ENCODE measurements around the gene NCOA4. TPM values are rescaled to one million over a fixed set of nuclear protein-coding genes. Genes with fewer than 3 reads are reported as not detected.
A peak's percentile ranks its signal among the peaks of the same experiment; 100 is the strongest.

NCOA4 gene
- total and polyA plus RNA-seq, 8 donors = 150 to 196 (median 174) TPM

- H3K27me3 ChIP-seq = no peaks in the 10 kb centered on the region
- H3K4me3 ChIP-seq = peak overlapping the region; percentile 71 to 90
- ATAC-seq (peak; percentile 52), DNase-seq (peak in 1 of 4 donors; percentile 35)
- peak; percentile 43 to 65 for TF ChIP-seq CTCF (IDR thresholded peaks at IDR 0.05)
- H3K4me1 ChIP-seq = peaks cover 28 to 68% of the 10 kb centered on the region in 2 donors
- intact Hi-C loops (cut with DNase I) = no loop called here
- peak overlapping the region; percentile 89 to 94 for H3K27ac ChIP-seq
- no peaks in the 10 kb centered on the region for H3K9me3 ChIP-seq
- no peaks in the 10 kb centered on the region for H3K36me3 ChIP-seq
Measured at GRCh38 chr10:46028584-46029460, 1.6 kb downstream of the NCOA4 start.

GRCh38 chr10:46026106-46026505, 4.3 kb downstream of the NCOA4 start:
- intact Hi-C loops (cut with DNase I) = no loop called here
- no peak overlapping the region for H3K4me3 ChIP-seq
- H3K27ac ChIP-seq = peak overlapping the region in 1 of 2 donors; percentile 33
- no peaks in the 10 kb centered on the region for H3K27me3 ChIP-seq
- no peaks in the 10 kb centered on the region for H3K36me3 ChIP-seq
- H3K9me3 ChIP-seq = no peaks in the 10 kb centered on the region
- no peak for DNase-seq
- H3K4me1 ChIP-seq = peaks cover 28 to 90% of the 10 kb centered on the region in 2 donors
- no peak for TF ChIP-seq CTCF (IDR thresholded peaks at IDR 0.05)
- ATAC-seq = no peak

- no peaks in the 10 kb centered on the region for H3K27me3 ChIP-seq
- ATAC-seq (no peak), DNase-seq (no peak)
- no peaks in the 10 kb centered on the region for H3K9me3 ChIP-seq
- H3K36me3 ChIP-seq = no peaks in the 10 kb centered on the region
- peaks cover 31 to 92% of the 10 kb centered on the region in 2 donors for H3K4me1 ChIP-seq
- no peak for TF ChIP-seq CTCF (IDR thresholded peaks at IDR 0.05)
- intact Hi-C loops (cut with DNase I) = no loop called here
- peak overlapping the region in 1 of 2 donors; percentile 33 for H3K27ac ChIP-seq
- H3K4me3 ChIP-seq = no peak overlapping the region
Measured at GRCh38 chr10:46025406-46025805, 5.0 kb downstream of the NCOA4 start.

- no peak for ATAC-seq
- Histone ChIP-seq H3K36me3 (no peaks in the 10 kb centered on the region), H3K9me3 (no peaks in the 10 kb centered on the region), H3K27ac (peak overlapping the region in 1 of 2 donors; percentile 16), H3K27me3 (no peaks in the 10 kb centered on the region), H3K4me1 (peaks cover 35 to 96% of the 10 kb centered on the region in 2 donors), H3K4me3 (no peak overlapping the region)
- DNase-seq = no peak
- TF ChIP-seq CTCF (IDR thresholded peaks at IDR 0.05) = no peak
- intact Hi-C loops (cut with DNase I) = no loop called here
Measured at GRCh38 chr10:46024948-46025347, 5.5 kb downstream of the NCOA4 start.

- peaks cover 35 to 97% of the 10 kb centered on the region in 2 donors for H3K4me1 ChIP-seq
- intact Hi-C loops (cut with DNase I) = no loop called here
- TF ChIP-seq CTCF (IDR thresholded peaks at IDR 0.05) = peak; percentile 15 to 17
- ATAC-seq (peak; percentile 95), DNase-seq (peak; percentile 67 to 99 (median 92))
- no peaks in the 10 kb centered on the region for H3K9me3 ChIP-seq
- H3K27ac ChIP-seq = peak overlapping the region; percentile 89 to 97
- no peaks in the 10 kb centered on the region for H3K27me3 ChIP-seq
- peak overlapping the region; percentile 64 to 68 for H3K4me3 ChIP-seq
- no peaks in the 10 kb centered on the region for H3K36me3 ChIP-seq
Measured at GRCh38 chr10:46022978-46023702, 7.3 kb downstream of the NCOA4 start.
